SJCRH30 (cell line): ENCODE results near the gene CYP4F8. TPM values are rescaled to one million over a fixed set of nuclear protein-coding genes. Genes with fewer than 3 reads are reported as not detected.
"Not testable (repeated sequence)": the region's sequence is repeated elsewhere in the genome, so short reads cannot be mapped to it uniquely, and the experiment has no call there.

Experiments
- DNase-seq, 2 experiments: peaks; one replicate each; pipeline ENCODE4 v3.0.0-alpha.2; 2015 to 2020
- H3K27ac ChIP-seq: fragments of 250-450 bp; sonication (Bioruptor Pico); 2 replicates; pipeline ENCODE4 v1.5.1; 2020; ENCODE audit warnings: mild to moderate bottlenecking, moderate library complexity
- H3K27me3 ChIP-seq: fragments of 250-450 bp; sonication (Bioruptor Pico); 2 replicates; pipeline ENCODE4 v1.5.1; 2020; ENCODE audit warnings: mild to moderate bottlenecking, moderate library complexity
- H3K36me3 ChIP-seq: fragments of 250-450 bp; sonication (Bioruptor Pico); 2 replicates; pipeline ENCODE4 v1.5.1; 2020; ENCODE audit warnings: mild to moderate bottlenecking, moderate library complexity
- H3K4me1 ChIP-seq: fragments of 250-450 bp; sonication (Bioruptor Pico); 2 replicates; pipeline ENCODE4 v1.5.1; 2020; ENCODE audit warnings: mild to moderate bottlenecking, moderate library complexity
- H3K4me3 ChIP-seq: fragments of 250-450 bp; sonication (Bioruptor Pico); 2 replicates; pipeline ENCODE4 v1.5.1; 2020; ENCODE audit warnings: mild to moderate bottlenecking, moderate library complexity
- H3K9me3 ChIP-seq: fragments of 250-450 bp; sonication (Bioruptor Pico); replicated peaks from 2 replicates; pipeline ENCODE4 v1.5.1; 2020; ENCODE audit warnings: mild to moderate bottlenecking, moderate library complexity
- total RNA-seq: library from RNA; depleted of rRNA; stranded (reverse); fragments of >200 nt; shearing (Covaris generic); gene quantifications from 2 replicates; pipeline ENCODE4 v1.2.3, GENCODE V29; 2014; rRNA removed

CYP4F8 gene
- total RNA-seq, 1 experiment from 2014 or later = not detected

DNA sequence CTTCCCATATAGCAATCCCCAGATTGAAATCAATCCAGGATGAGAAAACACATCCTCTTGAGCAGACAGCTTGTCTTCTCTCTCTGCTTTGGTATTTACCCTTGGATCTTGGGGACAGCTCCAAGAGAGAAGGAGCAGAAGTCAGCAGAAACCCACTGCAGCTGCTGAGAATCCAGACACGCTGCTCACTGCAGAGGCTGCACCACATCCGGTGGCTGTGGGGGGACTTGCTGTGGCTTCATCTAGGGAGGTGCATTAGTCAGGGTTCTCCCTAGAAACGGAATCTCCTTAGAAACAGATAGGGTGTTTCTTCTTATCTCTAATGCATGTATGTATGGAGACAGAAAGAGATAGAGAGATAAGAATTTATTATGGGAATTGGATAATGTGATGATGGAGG lies 60.5 kb downstream of the CYP4F8 start:
- Histone ChIP-seq H3K36me3 (no peaks in the 10 kb centered on the region), H3K9me3 (no peaks in the 10 kb centered on the region), H3K4me3 (no peak overlapping the region), H3K27ac (no peak overlapping the region), H3K27me3 (no peaks in the 10 kb centered on the region), H3K4me1 (no peaks in the 10 kb centered on the region)
- no peak for DNase-seq

DNA sequence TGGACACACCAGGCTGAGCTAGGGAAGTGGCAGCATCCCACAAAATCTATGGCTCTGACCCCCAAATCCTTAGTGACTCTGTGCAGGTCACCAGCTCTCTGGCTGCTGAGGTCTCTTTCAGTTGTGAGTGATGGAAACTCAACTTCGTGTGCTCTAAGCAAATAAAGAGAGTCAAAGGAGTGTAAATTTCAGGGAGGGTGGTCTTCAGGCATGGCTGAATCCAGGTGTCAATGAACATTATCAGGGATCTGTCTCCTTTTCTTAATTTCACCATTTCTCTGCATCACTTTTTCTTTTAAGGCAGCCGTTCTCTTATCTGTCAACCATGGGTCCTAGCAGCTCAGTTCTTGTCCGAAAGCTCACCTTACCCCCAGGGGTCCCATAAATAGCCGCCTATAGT lies 64.1 kb downstream of the CYP4F8 start:
- Histone ChIP-seq H3K9me3 (no peaks in the 10 kb centered on the region), H3K27ac (no peak overlapping the region), H3K36me3 (no peaks in the 10 kb centered on the region), H3K27me3 (no peaks in the 10 kb centered on the region), H3K4me3 (no peak overlapping the region), H3K4me1 (no peaks in the 10 kb centered on the region)
- DNase-seq = no peak

DNA sequence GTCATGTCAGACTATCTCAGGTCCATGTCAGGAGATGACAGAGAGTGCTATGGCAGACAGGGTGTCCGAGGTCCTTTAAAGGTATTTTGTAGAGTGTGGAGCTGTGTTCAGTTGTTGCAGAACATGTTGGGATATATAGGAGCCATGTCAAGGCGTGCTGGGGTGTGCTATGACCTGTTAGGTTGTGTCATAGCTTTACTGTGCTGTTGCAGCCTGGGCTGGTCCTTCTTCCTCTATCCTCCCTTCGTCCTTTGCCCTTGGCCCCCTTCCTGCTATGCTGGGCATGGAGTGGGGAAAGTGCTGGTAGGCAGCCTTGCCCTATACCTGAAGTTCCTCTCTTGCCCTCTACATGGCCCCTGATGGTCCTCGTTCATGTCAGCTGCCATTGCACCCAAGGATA lies 64.8 kb downstream of the CYP4F8 start:
- not testable (repeated sequence) for H3K4me1 ChIP-seq, DNase-seq, H3K27ac ChIP-seq, H3K36me3 ChIP-seq, H3K4me3 ChIP-seq, H3K27me3 ChIP-seq, H3K9me3 ChIP-seq

Other genes with a start within 250 kb of the CYP4F8 start
- gene AKAP8, start 235.4 kb upstream of the CYP4F8 start, total RNA-seq = 26.9 and 28.1 TPM in 2 replicates
- 86.0 and 111 TPM in 2 replicates for gene AKAP8L, start 196.2 kb upstream of the CYP4F8 start, total RNA-seq
- gene WIZ, start 165.3 kb upstream of the CYP4F8 start, total RNA-seq = 23.0 and 23.8 TPM in 2 replicates
- gene RASAL3, start 150.7 kb upstream of the CYP4F8 start, total RNA-seq = 0.12 TPM in 1 of 2 replicates, not detected in the other
- not detected in 2 replicates for gene PGLYRP2, start 135.7 kb upstream of the CYP4F8 start, total RNA-seq
- gene CYP4F22, start 106.7 kb upstream of the CYP4F8 start, total RNA-seq = not detected in 2 replicates
- gene CYP4F3, start 25.7 kb downstream of the CYP4F8 start, total RNA-seq = not detected in 2 replicates
- not detected in 2 replicates for gene CYP4F12, start 57.9 kb downstream of the CYP4F8 start, total RNA-seq
- gene OR10H2, start 112.8 kb downstream of the CYP4F8 start, total RNA-seq = not detected in 2 replicates
- not detected in 2 replicates for gene OR10H3, start 122.8 kb downstream of the CYP4F8 start, total RNA-seq
- not detected in 2 replicates for gene OR10H5, start 172.4 kb downstream of the CYP4F8 start, total RNA-seq
- not detected in 2 replicates for gene OR10H1, start 200.4 kb downstream of the CYP4F8 start, total RNA-seq